ENCODE results near the gene TM9SF3.

GRCh38 chr10:96495544-96495943 is 91.3 kb downstream of the TM9SF3 start:
- no peak for TF ChIP-seq CTCF (IDR thresholded peaks at IDR 0.05)
- TF ChIP-seq POLR2A (IDR thresholded peaks at IDR 0.05): no peak
